A673 (cell line): Measurements from ENCODE around the gene BOK.

Experiments
- EZH2 ChIP-seq: fragments of 200-600 bp; sonication (generic); IDR thresholded peaks from 2 replicates; pipeline ENCODE4 v1.6.1; 2017; ENCODE audit warnings: borderline replicate concordance, low read depth, mild to moderate bottlenecking, mixed read lengths, antibody characterized with exemption, low read length; ENCODE audit not compliant: poor library complexity, severe bottlenecking
- TF ChIP-seq, protein P1 (sequence below): fragments of 300-800, 200-600 bp; sonication (generic); conservative IDR thresholded peaks from 2 replicates; pipeline ENCODE4 v1.5.1; 2017; ENCODE audit warnings: low read depth, mild to moderate bottlenecking, antibody characterized with exemption, low read length, moderate library complexity, mixed read lengths

DNA sequence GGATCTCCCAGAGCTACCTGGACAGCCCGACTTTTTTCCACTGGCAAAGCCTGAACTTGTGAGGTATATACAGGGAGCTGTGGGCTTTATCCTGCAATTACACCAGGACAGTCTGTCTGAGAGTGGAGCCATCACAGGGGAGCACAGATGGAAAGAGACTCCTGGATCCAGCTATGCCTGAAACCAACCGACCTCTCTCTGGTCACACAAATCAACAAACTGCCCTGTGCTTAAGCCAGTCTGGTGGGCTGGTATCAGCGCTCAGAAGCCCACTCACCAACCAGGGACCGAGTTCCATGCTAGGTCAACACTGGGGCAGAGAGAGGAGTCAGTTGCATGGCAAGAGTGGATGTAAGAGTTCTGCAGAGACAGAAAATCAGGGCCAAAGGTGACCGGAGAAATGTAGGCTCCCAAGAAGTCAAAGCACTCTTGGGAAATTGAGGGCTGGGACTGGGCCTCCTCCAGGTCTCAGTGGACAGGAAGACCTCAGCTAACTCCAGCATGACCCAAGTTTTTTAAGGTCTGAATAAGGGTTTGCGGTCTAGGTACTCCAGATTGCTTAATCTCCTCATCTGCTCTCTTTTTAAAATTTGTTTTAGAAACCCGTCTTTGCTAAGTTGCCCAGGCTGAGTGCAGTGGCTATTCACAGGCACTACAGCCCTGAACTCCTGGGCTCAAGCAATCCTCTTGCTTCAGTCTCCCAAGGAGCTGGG, 3.8 kb upstream of the BOK start:
- TF ChIP-seq, protein P1, sequence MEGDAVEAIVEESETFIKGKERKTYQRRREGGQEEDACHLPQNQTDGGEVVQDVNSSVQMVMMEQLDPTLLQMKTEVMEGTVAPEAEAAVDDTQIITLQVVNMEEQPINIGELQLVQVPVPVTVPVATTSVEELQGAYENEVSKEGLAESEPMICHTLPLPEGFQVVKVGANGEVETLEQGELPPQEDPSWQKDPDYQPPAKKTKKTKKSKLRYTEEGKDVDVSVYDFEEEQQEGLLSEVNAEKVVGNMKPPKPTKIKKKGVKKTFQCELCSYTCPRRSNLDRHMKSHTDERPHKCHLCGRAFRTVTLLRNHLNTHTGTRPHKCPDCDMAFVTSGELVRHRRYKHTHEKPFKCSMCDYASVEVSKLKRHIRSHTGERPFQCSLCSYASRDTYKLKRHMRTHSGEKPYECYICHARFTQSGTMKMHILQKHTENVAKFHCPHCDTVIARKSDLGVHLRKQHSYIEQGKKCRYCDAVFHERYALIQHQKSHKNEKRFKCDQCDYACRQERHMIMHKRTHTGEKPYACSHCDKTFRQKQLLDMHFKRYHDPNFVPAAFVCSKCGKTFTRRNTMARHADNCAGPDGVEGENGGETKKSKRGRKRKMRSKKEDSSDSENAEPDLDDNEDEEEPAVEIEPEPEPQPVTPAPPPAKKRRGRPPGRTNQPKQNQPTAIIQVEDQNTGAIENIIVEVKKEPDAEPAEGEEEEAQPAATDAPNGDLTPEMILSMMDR, result no peak
- TF ChIP-seq EZH2, result no peak
